ENCODE results near the gene SORL1.
"Not testable (repeated sequence)": the region's sequence is repeated elsewhere in the genome, so short reads cannot be mapped to it uniquely, and the experiment has no call there.

SORL1 gene

GRCh38 chr11:121473064-121473777, 21.1 kb downstream of the SORL1 start:
- no peak for FAIRE-seq

GRCh38 chr11:121474680-121475079, 22.6 kb downstream of the SORL1 start:
- no peak for FAIRE-seq

More at GRCh38 chr11:121473064-121473777, 21.1 kb downstream of the SORL1 start:
- DNase-seq (ENCODE audit: low spot score) = no peak

GRCh38 chr11:121476379-121477032, 24.4 kb downstream of the SORL1 start:
- no peak for DNase-seq (ENCODE audit: low spot score)
- FAIRE-seq = no peak

More at GRCh38 chr11:121474680-121475079, 22.6 kb downstream of the SORL1 start:
- DNase-seq (ENCODE audit: low spot score) = no peak

GRCh38 chr11:121478226-121478894, 26.2 kb downstream of the SORL1 start:
- FAIRE-seq (no peak), DNase-seq (ENCODE audit: low spot score) (no peak)

- FAIRE-seq (no peak), DNase-seq (ENCODE audit: low spot score) (no peak)
Observed at GRCh38 chr11:121478895-121479697, 27.0 kb downstream of the SORL1 start.

GRCh38 chr11:121479698-121480238, 27.7 kb downstream of the SORL1 start:
- FAIRE-seq = no peak
- no peak for DNase-seq (ENCODE audit: low spot score)

- FAIRE-seq; DNase-seq (ENCODE audit: low spot score): not testable (repeated sequence)
Observed at GRCh38 chr11:121481484-121482230, 29.5 kb downstream of the SORL1 start.

GRCh38 chr11:121482231-121483129, 30.4 kb downstream of the SORL1 start:
- no peak for DNase-seq (ENCODE audit: low spot score)
- FAIRE-seq = no peak

- FAIRE-seq (no peak), DNase-seq (ENCODE audit: low spot score) (no peak)
Observed at GRCh38 chr11:121483805-121484480, 31.8 kb downstream of the SORL1 start.

- FAIRE-seq (no peak), DNase-seq (ENCODE audit: low spot score) (no peak)
Observed at GRCh38 chr11:121485216-121485615, 33.1 kb downstream of the SORL1 start.

GRCh38 chr11:121486054-121486453, 33.9 kb downstream of the SORL1 start:
- FAIRE-seq (no peak), DNase-seq (ENCODE audit: low spot score) (no peak)

GRCh38 chr11:121487191-121487590, 35.1 kb downstream of the SORL1 start:
- DNase-seq (ENCODE audit: low spot score) (no peak), FAIRE-seq (no peak)

GRCh38 chr11:121488170-121488569, 36.1 kb downstream of the SORL1 start:
- FAIRE-seq (no peak), DNase-seq (ENCODE audit: low spot score) (no peak)

- FAIRE-seq (no peak), DNase-seq (ENCODE audit: low spot score) (no peak)
Observed at GRCh38 chr11:121488641-121489040, 36.5 kb downstream of the SORL1 start.

GRCh38 chr11:121489823-121490222, 37.7 kb downstream of the SORL1 start:
- DNase-seq (ENCODE audit: low spot score) = no peak
- no peak for FAIRE-seq

GRCh38 chr11:121494355-121495099, 42.4 kb downstream of the SORL1 start:
- DNase-seq (ENCODE audit: low spot score) (no peak), FAIRE-seq (no peak)

- no peak for DNase-seq (ENCODE audit: low spot score)
- no peak for FAIRE-seq
Observed at GRCh38 chr11:121497176-121497998, 45.3 kb downstream of the SORL1 start.
